Jurkat, Clone E6-1 (cell line): ENCODE data around the gene GGACT.
"Not testable (repeated sequence)": the region's sequence is repeated elsewhere in the genome, so short reads cannot be mapped to it uniquely, and the experiment has no call there.

Source experiments
- DNase-seq: peaks from one replicate; pipeline ENCODE4 v3.0.0-alpha.2; 2011; ENCODE audit warnings: low read depth, low spot score
- H3K4me3 ChIP-seq: 2 replicates; pipeline ENCODE4 v1.5.1; 2011; ENCODE audit warnings: mild to moderate bottlenecking, low read length, control low read depth, moderate library complexity

The GGACT gene

GRCh38 chr13:100604918-100605710 is 16.5 kb upstream of the GGACT start:
- no peak for DNase-seq
- no peak overlapping the region for H3K4me3 ChIP-seq

GRCh38 chr13:100602493-100603111 is 14.0 kb upstream of the GGACT start:
- no peak for DNase-seq

DNA sequence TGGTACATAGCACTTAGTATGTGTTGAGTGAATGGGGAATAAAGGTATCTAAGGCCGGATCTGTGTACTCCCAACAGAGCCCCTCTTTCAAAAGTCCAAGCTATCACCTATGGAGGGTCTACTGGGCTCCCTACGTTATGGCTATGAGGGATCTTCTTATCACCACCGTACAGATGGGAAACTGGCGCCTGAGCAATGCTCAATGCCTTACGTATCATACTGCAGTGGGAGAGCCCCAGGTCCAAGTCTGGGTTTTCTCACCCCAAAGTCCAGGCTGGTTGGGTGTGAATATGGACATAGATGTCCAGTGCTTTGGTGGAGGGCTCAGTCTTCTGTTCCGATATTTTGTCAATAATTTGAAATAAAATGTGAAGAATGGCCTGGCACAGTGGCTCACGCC is 13.1 kb upstream of the GGACT start:
- DNase-seq = no peak
- no peak overlapping the region for H3K4me3 ChIP-seq

More at GRCh38 chr13:100602493-100603111, 14.0 kb upstream of the GGACT start:
- no peak overlapping the region for H3K4me3 ChIP-seq

GRCh38 chr13:100600915-100601314 is 12.3 kb upstream of the GGACT start:
- DNase-seq = no peak
- H3K4me3 ChIP-seq = no peak overlapping the region

- DNase-seq = no peak
- H3K4me3 ChIP-seq = no peak overlapping the region
These were observed 11.9 kb upstream of the GGACT start for GRCh38 chr13:100600461-100600860.

- H3K4me3 ChIP-seq = no peak overlapping the region
- no peak for DNase-seq
These were observed 8.7 kb upstream of the GGACT start for GRCh38 chr13:100597253-100597652.

GRCh38 chr13:100596516-100596915 is 7.9 kb upstream of the GGACT start:
- no peak overlapping the region for H3K4me3 ChIP-seq

DNA sequence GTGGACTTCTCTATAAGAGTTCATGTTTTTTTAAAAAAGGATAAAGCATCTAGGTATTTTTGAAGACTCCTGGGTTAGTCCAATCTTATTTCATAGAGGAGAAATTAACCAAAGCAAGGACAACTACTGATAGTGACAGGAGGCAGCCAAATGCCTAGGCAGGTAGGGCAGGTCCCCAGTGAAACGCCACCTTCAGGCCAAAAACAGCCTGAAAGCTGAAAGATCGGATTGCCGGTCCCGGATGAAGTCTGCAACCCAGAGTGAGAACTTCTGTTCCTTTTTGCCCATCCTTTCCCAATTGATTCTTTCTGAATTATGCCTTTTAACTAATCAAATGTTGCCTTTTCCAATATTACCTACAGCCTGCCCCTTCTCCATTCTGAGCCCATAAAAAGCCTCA is 6.1 kb upstream of the GGACT start:
- no peak overlapping the region for H3K4me3 ChIP-seq
- no peak for DNase-seq

More at GRCh38 chr13:100596516-100596915, 7.9 kb upstream of the GGACT start:
- no peak for DNase-seq

DNA sequence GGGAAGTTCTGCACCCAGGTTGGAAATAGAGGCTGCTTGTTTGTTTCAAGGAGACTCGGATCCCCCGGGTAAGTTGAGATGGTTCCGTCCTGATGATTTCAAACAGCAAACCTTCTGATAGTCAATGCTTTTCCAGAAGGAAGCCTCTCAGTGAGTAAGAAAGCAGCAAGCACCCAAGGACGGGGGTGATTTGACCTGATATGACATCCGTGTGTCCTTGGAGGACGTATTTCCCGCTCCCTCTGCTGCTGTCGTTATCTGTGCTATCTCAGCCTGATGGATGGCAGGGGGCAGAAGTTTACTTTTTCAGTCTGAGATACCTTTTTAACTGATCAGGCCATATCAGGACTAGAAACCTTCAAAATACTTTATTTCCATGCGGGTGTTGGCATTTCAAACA is 5.7 kb upstream of the GGACT start:
- H3K4me3 ChIP-seq = no peak overlapping the region
- no peak for DNase-seq

- no peak for DNase-seq
- no peak overlapping the region for H3K4me3 ChIP-seq
These were observed 663 bp upstream of the GGACT start for GRCh38 chr13:100589178-100589725.

GRCh38 chr13:100584896-100585295 is 3.7 kb downstream of the GGACT start:
- no peak overlapping the region for H3K4me3 ChIP-seq
- DNase-seq = peak; percentile 78

DNA sequence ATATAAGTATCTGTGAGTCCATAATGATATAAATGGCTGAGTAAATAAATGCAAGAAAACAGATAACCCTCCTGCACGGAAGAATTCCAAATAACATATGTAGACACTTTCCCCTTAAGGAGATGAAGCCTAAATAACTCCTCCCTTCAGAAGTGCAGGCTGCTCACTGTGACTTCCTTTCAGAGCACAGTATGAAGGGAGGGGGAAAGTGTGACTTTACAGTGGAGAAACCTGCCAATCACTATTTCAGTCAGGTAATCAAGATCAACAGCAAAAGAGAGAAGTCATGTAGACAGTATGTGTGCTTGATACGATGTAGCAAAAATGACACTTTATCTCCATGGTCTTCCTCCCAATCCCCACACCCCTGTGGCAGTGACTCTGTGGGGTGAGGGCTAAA is 7.1 kb downstream of the GGACT start:
- no peak for DNase-seq
- no peak overlapping the region for H3K4me3 ChIP-seq

GRCh38 chr13:100581030-100581429 is 7.6 kb downstream of the GGACT start:
- DNase-seq = no peak
- H3K4me3 ChIP-seq = no peak overlapping the region

GRCh38 chr13:100580045-100580444 is 8.5 kb downstream of the GGACT start:
- H3K4me3 ChIP-seq = no peak overlapping the region
- no peak for DNase-seq

- DNase-seq = not testable (repeated sequence)
These were observed 11.3 kb downstream of the GGACT start for GRCh38 chr13:100577239-100577638.

DNA sequence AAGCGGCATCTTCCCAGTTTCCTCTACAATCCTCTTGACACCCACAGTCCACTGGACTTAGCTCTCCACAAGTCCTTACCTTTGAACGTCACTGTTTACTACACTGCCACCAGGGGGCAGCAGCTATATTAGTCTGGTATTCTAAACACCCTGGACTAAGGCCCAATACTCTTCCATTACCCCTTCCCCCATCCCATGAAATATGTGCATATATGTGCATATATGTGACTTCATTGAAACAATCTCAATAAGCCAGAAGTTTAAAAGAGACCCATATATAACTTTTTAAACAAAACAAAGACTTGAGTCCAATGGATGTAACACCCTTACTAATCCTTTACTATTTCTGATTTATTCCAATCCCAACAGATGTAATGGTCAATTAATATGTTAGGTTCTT is 15.5 kb downstream of the GGACT start:
- no peak overlapping the region for H3K4me3 ChIP-seq
- DNase-seq = peak; percentile 70

More at GRCh38 chr13:100577239-100577638, 11.3 kb downstream of the GGACT start:
- H3K4me3 ChIP-seq = not testable (repeated sequence)

DNA sequence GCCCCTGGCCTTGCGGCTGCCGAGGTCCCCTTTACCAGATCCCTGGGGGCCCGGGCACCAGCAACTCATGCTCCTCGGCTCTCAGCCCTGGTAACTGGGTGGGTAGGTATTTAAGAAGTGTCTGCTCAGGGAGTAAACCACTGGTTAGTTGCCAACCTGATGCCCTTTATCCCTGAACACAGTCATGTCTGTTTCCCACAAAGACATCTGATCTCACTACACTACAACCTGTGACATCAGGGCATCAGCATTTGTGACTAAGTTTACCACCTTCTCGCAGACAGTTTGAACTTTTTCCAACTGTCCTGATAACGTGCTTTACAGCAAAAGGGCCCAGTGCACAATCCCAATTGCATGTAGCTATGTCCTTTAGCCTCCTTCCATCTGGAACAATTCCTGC is 22.0 kb downstream of the GGACT start:
- DNase-seq = no peak
- no peak overlapping the region for H3K4me3 ChIP-seq

- peak; percentile 59 for DNase-seq
- no peak overlapping the region for H3K4me3 ChIP-seq
These were observed 23.3 kb downstream of the GGACT start for GRCh38 chr13:100565286-100565685.

DNA sequence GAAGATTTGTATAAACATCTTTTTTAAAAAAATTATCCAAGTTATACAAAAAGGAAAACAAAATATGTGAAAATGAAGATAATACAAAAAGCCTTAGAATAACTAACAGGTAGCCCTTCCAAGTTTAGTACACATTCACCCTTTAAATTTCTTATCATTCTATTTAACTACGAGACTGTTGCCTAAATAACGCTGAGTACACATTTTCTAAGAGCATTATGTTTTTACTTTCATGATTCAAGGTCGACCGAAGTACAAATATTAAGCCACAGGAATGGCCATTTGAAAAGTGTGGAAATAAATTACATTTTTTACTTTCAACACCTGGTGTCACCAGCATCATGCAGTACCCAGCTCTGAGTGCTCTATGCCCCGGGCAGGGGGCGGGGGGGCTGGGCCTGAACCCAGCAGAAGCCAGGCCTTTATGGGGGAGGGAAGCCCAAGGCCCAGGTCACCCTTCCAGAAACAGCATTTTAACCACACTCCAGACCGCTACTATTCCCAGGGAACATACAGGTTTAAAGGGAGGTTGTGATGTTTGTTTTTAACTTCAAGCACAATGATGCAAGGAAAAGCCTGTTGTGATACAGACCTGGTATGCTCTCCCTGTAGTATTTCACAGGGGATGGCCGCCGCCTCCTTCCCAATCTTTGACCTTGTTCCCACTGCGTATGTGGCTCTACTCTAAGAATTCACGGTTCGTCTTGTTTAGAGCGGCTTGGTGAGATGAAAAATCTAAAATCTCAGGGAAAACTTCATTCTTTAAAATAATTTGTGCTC is 24.0 kb downstream of the GGACT start:
- DNase-seq = no peak
- no peak overlapping the region for H3K4me3 ChIP-seq

GRCh38 chr13:100563779-100564178 is 24.8 kb downstream of the GGACT start:
- DNase-seq = no peak

More at GRCh38 chr13:100563779-100564178, 24.8 kb downstream of the GGACT start:
- H3K4me3 ChIP-seq = no peak overlapping the region
